Measurements from ENCODE around the gene HMGCL. TPM values are rescaled to one million over a fixed set of nuclear protein-coding genes. Genes with fewer than 3 reads are reported as not detected.

Gene HMGCL
- 46.6 and 69.9 TPM in 2 replicates for total RNA-seq

DNA sequence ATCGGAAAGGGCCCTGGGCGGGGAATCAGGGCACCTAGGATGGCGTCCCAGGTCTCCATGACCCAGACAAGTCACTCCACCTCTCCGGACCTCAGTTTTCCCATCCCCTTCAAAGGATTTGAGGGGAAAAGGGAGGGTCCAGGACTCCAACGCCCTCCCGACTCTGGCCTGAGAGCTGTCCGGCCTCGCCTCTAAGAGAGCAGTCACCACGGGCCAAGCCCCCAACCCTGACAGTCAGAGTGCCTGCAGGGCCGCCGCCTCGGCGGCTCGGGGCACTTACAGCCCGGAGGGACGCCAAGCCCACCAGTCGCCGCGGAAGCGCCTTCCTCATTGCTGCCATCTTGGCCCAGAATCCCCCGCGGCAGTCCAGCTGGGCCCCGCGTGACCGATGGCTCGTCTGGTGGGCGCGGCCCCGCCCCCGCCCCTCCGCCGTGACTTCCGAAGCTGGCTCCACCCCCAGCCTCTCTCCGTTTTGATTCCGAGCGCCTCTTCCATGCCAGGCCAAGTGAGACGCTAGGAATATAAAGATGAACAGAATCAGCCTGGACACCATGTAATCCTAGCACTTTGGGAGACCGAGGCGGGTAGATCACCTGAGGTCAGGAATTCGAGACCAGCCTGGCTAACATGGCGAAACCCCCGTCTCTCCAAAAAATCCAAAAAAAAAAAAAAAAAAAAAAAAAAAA, at the start of gene HMGCL:
TSS of gene HMGCL (minus strand) at position 354 of the 686 bp plus-strand sequence. CDS start at position 340, 14 bp downstream.
- Histone ChIP-seq H3K4me3 (ENCODE audit: low read depth, low read length) (peak within 1 kb of the TSS; percentile 69), H3K36me3 (ENCODE audit: control insufficient read depth, insufficient read depth, low read length) (no peaks in the 10 kb centered on the region), H3K27me3 (ENCODE audit: control insufficient read depth, insufficient read depth, low read length) (no peaks in the 10 kb centered on the region)
- TF ChIP-seq, protein P1, sequence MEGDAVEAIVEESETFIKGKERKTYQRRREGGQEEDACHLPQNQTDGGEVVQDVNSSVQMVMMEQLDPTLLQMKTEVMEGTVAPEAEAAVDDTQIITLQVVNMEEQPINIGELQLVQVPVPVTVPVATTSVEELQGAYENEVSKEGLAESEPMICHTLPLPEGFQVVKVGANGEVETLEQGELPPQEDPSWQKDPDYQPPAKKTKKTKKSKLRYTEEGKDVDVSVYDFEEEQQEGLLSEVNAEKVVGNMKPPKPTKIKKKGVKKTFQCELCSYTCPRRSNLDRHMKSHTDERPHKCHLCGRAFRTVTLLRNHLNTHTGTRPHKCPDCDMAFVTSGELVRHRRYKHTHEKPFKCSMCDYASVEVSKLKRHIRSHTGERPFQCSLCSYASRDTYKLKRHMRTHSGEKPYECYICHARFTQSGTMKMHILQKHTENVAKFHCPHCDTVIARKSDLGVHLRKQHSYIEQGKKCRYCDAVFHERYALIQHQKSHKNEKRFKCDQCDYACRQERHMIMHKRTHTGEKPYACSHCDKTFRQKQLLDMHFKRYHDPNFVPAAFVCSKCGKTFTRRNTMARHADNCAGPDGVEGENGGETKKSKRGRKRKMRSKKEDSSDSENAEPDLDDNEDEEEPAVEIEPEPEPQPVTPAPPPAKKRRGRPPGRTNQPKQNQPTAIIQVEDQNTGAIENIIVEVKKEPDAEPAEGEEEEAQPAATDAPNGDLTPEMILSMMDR (IDR thresholded peaks at IDR 0.05; ENCODE audit: insufficient read depth, low read length, severe bottlenecking), result no peak
- no peak for FAIRE-seq
- peak; percentile 74 for DNase-seq (ENCODE audit: low read depth)

DNA sequence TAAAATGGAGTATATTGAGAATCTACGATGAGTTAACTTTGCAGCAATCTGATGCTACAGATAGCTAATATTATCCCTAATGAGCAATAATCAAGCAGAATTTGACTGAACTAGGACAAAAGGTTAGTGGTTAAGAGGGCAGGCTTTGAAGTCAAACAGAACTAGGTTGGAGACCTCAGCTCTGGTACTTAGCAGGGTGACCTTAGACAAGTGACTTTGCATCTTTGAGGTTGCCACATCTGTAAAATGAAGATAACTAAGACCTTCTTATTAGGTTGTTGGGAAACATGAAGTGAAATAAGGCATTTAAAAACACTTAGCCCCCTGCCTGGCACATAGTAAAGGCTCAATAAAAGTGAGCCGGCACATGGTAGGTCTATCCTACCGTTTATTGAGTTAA, 47.2 kb upstream of the HMGCL start:
- FAIRE-seq (no peak), DNase-seq (ENCODE audit: low read depth) (no peak)
- TF ChIP-seq, protein P1 (IDR thresholded peaks at IDR 0.05; ENCODE audit: insufficient read depth, low read length, severe bottlenecking), result no peak
- Histone ChIP-seq H3K4me3 (ENCODE audit: low read depth, low read length) (no peak overlapping the region), H3K27me3 (ENCODE audit: control insufficient read depth, insufficient read depth, low read length) (peaks cover 2% of the 10 kb centered on the region), H3K36me3 (ENCODE audit: control insufficient read depth, insufficient read depth, low read length) (no peaks in the 10 kb centered on the region)

DNA sequence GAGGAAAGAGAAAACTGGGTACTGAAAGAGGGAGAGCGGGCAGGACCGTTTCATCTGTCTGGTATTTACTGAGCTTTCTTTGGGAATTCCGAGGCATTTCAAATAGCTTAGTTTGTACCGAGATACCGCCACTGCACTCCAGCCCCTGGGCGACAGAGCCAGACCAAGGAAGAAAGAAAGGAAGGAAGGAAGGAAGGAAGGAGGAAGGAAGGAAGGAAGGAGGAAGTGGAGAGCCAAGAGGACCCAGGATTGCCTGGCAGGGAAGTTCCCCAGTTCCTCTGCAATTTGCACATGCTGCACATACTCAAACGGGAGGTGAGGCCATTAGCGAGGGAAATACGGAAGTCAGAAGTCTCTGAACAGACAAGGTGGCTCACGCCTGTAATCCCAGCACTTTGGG, 43.8 kb upstream of the HMGCL start:
- H3K27me3 ChIP-seq (ENCODE audit: control insufficient read depth, insufficient read depth, low read length), result peaks cover 4% of the 10 kb centered on the region
- no peak for FAIRE-seq
- H3K36me3 ChIP-seq (ENCODE audit: control insufficient read depth, insufficient read depth, low read length), result no peaks in the 10 kb centered on the region
- TF ChIP-seq, protein P1 (IDR thresholded peaks at IDR 0.05; ENCODE audit: insufficient read depth, low read length, severe bottlenecking), result no peak
- no peak for DNase-seq (ENCODE audit: low read depth)
- H3K4me3 ChIP-seq (ENCODE audit: low read depth, low read length), result no peak overlapping the region

DNA sequence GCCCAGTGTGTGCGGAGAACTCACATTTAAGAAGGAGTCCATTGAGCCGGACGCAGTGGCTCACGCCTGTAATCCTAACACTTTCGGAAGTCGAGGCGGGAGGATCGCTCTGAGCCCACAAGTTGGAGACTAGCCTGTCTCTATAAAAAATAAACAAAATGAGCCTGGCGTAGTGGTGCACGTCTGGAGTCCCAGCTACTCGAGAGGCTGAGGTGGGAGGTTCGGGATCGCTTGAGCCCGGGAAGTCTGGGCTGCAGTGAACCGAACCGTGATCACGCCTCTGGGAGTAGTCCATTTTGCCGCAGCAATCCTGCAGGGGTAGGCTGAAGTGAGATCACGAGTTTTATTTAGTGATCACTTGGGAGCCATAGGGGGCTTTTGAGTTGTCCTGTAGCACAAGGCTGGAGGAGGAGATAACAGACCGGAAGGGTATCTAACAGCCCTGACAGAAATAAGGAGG, 43.4 kb upstream of the HMGCL start:
- no peaks in the 10 kb centered on the region for H3K36me3 ChIP-seq (ENCODE audit: control insufficient read depth, insufficient read depth, low read length)
- TF ChIP-seq, protein P1 (IDR thresholded peaks at IDR 0.05; ENCODE audit: insufficient read depth, low read length, severe bottlenecking), result no peak
- peak overlapping the region; percentile 79 for H3K4me3 ChIP-seq (ENCODE audit: low read depth, low read length)
- peaks cover 4% of the 10 kb centered on the region for H3K27me3 ChIP-seq (ENCODE audit: control insufficient read depth, insufficient read depth, low read length)
- no peak for FAIRE-seq
- no peak for DNase-seq (ENCODE audit: low read depth)

DNA sequence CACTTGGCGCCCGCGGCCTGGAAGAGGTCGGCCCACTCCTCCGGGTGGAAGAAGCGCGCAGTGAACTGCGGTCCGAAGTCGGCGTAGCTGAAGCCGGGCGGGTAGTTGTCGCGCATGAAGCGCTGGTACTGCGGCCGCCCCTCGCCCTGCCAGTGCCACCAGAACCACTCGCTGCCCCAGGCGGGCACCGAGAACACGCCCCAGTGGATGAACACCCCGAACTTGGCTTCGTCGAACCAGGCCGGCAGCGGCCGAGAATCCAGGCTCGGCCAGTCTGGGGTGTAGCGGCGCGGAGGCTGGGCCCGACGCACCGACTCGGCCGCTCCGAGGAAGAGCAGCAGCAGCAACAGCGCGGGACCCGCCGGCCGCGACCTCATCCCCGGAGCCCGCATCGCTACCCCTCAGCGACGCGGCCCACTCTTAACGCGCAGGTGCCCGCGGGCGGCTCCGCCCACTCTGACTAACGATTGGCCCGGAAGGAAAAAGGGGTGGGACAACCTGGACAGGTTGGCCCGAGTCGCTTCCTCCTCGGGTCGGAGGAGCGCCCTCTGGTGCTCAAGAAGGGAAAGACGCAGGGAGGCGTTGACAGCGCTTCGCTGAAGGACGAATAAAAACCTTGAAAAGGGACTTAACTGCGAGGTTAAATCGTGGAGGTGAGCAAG, 42.8 kb upstream of the HMGCL start, which contains the start of gene FUCA1:
TSS of gene FUCA1 (minus strand) at position 396 of the 662 bp plus-strand sequence. CDS start at position 392, 4 bp downstream.
- TF ChIP-seq, protein P1 (IDR thresholded peaks at IDR 0.05; ENCODE audit: insufficient read depth, low read length, severe bottlenecking), result peak; percentile 96
- H3K27me3 ChIP-seq (ENCODE audit: control insufficient read depth, insufficient read depth, low read length), result peaks cover 4% of the 10 kb centered on the region
- DNase-seq (ENCODE audit: low read depth), result peak; percentile 81
- FAIRE-seq, result no peak
- H3K36me3 ChIP-seq (ENCODE audit: control insufficient read depth, insufficient read depth, low read length), result no peaks in the 10 kb centered on the region
- H3K4me3 ChIP-seq (ENCODE audit: low read depth, low read length), result peak within 1 kb of the TSS; percentile 79
